Skin epidermis (tissue), 12 donors: ENCODE results near the gene FIBCD1.
A peak's percentile ranks its signal among the peaks of the same experiment; 100 is the strongest.
"Not testable (repeated sequence)": the region's sequence is repeated elsewhere in the genome, so short reads cannot be mapped to it uniquely, and the experiment has no call there.

Experiments used
- H3K27ac ChIP-seq, 21 experiments: fragments of 200-600 bp; sonication (generic) in 11 of 21; one replicate each; pipeline ENCODE4 v1.5.0; 2020; ENCODE audit warnings: mild to moderate bottlenecking in 3 of 21, inconsistent platforms in 2 of 21, moderate library complexity in 2 of 21
- H3K4me3 ChIP-seq, 7 experiments: fragments of 200-600 bp; sonication (generic) in 2 of 7; one replicate each; pipeline ENCODE4 v1.5.0; 2020; ENCODE audit warnings: inconsistent platforms in 2 of 7, mild to moderate bottlenecking in 2 of 7, moderate library complexity in 1 of 7

The FIBCD1 gene

DNA sequence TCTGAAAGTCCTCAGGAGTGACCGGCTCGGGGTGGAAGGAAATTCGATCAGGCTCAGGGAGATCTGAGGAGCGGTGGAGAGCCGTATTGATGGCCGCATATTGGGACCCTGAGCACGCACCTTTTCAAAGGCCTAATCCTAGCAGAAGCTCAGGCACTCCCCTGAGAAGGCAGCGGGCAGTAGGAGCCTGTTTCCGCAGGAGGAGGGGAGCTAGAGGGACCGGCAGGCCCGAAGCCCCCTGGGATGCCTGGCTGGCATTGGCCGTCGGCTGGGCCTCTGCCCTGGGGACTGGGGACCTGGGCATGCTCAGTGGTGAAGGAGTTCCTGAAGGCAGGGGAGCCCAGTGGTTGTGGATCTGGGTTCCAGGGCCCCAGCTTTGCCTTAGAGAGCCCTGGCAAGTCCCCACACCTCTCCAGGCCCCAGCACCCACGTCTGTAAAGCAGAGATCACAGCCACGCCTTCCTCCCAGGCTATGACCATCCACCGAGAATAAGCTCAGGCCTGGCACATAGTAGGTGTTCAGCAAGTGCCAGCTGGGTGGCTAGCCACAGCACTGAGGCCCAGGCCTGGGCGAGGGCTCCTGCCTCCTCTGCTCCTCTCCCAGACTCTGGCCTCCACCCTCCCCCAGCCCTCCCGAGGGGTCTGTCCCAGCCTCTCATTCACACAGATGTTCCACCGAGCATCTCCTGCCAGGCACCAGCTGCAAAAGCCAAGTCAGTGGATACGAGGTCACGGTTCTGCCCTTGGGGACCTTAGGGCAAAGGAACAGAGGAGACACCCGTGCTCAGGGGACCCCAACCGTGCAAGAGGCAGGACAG is 25.2 kb downstream of the FIBCD1 start:
- H3K27ac ChIP-seq, result peak overlapping the region in 1 of 21 experiments; percentile 19
- no peak overlapping the region for H3K4me3 ChIP-seq

DNA sequence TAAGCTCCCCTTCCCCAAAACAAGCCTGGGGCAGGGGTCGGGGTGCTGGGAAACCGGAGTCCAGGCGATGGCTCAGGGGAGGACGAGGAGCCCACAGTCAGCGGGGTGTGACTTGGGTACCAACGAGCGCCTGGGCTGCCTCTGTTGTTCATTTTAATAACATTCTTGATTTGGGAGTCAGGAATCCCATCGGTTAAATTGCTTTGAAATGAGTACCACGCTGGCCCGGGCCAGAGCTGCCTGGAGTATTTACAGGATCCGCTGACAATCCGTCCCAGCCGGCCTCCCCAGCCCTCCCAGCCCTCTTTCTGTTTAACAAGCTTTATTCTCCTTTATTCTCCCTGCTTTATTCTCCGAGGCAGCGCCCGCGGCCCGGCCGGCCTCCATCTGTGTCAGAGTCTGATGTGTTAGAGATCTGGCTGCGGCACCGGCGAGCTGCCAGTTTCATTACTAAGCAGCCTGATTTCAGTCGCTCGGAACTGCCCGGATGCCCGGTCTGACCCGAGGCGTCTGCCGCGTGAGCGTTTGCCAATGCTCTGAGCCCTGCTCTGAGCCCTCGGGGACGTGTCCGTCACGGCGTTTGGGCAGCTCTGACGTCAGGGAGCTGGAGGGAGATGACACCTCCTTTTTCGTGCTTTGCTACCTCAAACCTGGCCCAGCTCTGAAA is 26.0 kb downstream of the FIBCD1 start:
- Histone ChIP-seq H3K27ac (peak overlapping the region in 2 of 21 experiments; percentile 11 to 19), H3K4me3 (no peak overlapping the region)

DNA sequence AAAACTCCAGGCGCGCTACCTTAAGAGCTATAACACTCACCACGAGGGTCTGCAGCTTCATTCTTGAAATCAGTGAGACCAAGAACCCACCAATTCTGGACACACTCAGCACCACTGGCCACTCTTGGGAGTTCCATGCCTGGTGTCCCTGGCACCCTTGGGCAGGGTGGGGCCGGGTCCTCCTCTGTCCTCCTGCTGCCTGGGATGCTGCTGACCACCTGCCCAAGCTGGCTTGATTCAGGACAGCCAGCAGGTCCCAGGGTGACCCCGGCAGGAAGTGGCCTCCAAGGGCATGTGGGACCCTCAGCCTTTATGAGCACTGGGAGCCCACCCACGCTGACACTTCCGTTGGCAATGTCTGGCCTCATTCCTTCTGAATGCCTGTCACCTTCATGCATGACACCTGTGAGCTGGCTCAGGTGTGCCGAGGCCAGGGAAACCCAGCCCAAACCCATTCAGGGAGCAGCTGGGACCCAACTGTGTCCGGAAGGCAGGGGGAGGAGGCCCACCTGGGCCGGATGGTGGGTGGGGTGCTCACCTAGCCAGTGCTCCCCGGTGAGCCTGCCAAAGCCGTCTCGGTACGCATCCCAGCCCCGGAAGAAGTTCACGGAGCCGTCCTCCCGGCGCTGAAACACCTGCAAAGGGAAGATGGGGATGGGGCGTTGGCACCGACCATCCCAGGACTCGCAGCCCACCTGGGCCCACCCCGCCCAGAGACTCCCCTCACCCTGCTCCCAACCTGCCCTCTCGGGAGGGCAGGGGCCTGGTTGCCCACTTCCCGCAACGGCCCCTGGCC is 27.6 kb downstream of the FIBCD1 start:
- no peak overlapping the region for H3K27ac ChIP-seq
- no peak overlapping the region for H3K4me3 ChIP-seq

DNA sequence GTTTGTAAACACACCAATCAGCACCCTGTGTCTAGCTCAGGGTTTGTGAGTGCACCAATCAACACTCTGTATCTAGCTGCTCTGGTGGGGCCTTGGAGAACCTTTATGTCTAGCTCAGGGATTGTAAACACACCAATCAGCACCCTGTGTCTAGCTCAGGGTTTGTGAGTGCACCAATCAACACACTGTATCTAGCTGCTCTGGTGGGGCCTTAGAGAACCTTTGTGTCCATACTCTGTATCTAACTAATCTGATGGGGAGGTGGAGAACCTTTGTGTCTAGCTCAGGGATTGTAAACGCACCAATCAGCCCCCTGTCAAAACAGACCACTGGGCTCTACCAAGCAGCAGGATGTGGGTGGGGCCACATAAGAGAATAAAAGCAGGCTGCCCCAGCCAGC is 28.4 kb downstream of the FIBCD1 start:
- H3K27ac ChIP-seq, H3K4me3 ChIP-seq: not testable (repeated sequence)

DNA sequence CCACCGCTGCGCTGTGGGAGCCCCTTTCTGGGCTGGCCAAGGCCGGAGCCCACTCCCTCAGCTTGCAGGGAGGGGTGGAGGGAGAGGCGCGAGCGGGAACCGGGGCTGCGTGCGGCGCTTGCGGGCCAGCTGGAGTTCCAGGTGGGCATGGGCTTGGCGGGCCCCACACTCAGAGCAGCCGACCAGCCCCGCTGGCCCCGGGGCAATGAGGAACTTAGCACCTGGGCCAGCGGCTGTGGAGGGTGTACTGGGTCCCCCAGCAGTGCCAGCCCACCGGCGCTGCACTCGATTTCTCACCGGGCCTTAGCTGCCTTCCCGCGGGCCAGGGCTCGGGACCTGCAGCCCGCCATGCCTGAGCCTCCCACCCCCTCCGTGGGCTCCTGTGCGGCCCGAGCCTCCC is 29.0 kb downstream of the FIBCD1 start:
- not testable (repeated sequence) for H3K27ac ChIP-seq, H3K4me3 ChIP-seq

DNA sequence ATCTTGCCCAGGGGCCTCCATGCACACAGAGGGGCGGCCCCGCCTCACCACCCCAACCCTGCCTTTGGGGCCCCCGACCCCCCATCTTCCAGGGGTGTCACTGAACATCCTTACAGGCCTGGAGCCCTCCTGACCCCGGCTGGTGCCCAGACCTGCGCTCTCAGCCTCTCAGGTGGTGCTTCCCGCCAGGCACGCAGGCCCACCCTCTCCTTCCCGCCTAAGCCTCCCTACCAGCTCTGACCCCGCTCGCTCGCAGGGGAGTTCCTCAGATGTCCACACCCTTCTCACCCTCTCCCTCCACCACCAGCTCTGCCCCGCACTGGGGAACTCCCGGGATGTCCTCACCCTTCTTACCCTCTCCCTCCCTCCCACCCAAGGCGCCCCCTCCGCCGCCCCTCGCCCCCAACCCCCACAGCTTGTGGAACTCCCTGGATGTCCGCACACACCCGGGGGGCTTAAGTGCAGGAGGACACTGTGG is 30.1 kb downstream of the FIBCD1 start:
- H3K27ac ChIP-seq, result no peak overlapping the region
- H3K4me3 ChIP-seq, result no peak overlapping the region

DNA sequence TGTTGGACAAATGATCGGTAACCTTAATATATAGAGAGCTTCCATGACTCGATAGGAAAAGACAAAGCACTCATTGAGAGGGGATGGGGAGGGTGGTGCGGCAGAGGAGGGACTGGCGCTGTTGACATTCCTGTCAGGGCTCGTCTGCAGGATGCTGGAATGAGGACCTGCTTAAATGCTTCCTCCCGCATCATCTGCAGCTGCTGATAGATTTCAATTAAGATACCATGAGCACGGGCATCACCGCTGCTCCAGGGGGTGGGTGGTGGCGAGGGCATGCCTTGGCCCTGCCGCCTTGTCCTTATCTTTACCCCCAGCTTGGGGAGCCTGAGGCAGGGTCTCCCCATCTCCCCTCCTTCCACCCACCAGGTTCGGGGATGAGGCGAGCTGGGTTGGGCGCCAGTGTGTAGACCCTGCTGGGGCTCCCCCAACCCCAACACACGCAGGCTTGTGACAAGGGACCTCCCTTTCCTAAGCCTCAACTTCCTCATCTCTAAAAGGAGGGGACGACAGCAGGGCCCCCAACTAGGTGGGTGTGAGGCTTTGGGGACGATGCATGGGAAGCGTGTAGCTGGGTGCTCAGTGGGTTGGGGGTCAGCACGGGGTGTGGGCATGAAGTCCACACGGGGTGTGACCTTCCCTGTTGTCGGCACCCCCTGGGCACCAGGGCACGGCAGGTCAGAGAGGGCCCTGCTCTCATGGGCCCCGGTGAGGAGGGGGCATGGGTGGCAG is 30.7 kb downstream of the FIBCD1 start:
- H3K27ac ChIP-seq, result no peak overlapping the region

DNA sequence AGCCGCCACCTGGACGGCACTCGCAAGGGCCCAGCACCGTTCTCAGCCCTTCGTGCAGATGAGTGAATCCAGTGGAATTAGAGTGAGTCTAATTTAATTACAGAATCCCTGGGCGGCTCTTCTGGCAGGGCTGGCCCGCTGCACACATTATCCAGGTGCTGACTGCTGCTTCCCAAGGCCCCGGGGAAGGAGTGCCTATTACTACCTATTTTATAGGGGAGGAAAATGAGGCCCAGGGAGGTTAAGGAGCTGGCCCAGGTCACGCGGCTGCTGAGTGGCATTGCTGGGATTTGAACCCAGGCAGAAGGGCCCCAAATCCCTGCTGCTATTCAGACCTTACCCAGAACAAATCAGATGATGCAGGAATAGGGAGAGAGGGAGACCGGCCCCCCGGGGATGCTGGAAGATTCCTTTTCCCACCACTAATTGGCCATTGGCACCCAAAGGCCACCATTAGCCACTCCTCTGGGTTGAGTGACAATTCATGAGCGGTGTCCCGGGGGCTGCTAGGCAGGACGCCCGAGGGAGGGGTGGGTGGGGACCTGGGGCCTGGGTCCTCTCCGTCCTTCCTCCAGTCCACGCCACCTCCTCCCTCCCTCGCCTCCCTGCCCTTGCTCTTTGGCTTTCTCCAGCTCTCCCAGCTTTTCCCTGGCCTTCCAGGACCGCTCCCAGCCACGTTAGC is 32.2 kb downstream of the FIBCD1 start:
- no peak overlapping the region for H3K4me3 ChIP-seq

More for the DNA sequence above, 30.7 kb downstream of the FIBCD1 start:
- no peak overlapping the region for H3K4me3 ChIP-seq

DNA sequence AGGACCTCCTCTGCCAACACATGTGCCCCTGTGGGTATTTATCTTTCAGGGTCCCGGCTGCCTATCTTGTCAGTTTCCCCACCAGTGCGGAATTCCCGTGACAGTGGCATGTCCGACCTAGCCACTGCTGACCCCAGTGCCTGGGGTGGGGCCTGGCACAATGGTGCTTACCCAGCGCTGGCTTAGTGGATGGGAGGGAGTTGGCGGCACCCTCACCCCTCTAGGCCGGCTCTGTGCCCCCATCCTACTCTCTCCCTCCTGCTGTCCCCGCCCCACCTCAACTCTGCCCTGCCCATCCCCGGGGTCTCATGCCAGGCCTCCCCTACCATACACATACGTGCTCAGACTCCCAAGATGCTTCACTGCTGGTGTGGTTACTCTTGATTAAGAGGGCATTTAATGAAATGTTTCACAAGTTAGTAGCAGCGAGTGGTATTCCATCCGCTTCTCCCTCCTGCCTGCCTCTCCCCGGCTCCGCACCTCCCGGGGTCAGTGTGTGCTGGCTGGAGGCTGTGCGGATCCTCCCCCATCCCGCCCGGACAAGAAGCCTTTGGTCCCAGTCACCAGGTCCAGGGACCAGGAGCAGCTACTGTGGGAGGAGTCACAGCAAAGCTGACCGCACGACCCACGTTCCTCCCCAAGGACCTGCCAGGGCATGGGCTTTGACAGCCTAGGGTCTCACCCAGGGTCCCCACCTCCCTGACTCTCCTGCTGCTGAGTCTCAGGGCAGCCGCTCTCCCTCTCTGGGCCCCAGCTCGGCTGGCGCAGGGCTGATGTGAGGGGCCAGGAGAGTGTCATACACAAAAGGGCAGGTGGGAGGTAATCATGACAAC is 32.9 kb downstream of the FIBCD1 start:
- no peak overlapping the region for H3K27ac ChIP-seq
- H3K4me3 ChIP-seq, result no peak overlapping the region

More for the DNA sequence above, 32.2 kb downstream of the FIBCD1 start:
- no peak overlapping the region for H3K27ac ChIP-seq

DNA sequence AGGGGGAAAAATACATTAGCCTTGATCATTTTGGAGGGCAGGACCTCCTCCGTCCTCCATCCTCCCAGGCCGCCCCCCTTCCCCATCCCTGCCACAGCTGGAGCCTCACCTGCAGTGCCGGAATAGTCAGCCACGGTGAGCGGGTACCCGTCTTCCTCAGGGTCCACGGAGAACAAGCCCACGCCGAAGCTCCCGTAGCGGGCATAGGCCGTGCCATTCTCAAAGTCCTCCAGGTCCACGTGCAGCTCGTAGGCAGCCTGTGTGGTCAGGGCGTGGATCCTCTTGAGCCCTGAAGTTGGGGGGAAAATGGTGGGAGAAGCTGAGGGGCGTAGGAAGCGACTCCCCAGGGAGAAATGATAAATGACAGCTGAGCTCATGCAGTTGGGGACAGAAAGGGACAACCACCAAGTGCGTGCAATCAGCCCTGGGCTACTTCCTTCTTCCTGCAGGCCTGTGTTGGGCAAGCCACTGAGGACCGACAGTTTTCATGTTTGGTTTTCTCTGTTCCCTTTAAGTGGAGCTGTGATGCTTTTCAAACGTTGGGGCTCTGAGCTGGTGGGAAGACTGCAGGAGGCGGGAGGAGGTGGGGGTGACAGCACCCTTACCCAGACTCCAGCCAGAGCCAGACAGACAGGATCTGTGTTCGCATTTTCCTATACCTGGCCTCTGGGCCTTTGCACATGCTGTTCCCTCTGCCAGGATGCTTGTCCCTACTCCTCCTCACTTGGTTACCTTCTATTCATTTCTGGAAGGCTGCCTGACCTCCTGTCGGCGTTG is 33.7 kb downstream of the FIBCD1 start:
- Histone ChIP-seq H3K27ac (no peak overlapping the region), H3K4me3 (no peak overlapping the region)

DNA sequence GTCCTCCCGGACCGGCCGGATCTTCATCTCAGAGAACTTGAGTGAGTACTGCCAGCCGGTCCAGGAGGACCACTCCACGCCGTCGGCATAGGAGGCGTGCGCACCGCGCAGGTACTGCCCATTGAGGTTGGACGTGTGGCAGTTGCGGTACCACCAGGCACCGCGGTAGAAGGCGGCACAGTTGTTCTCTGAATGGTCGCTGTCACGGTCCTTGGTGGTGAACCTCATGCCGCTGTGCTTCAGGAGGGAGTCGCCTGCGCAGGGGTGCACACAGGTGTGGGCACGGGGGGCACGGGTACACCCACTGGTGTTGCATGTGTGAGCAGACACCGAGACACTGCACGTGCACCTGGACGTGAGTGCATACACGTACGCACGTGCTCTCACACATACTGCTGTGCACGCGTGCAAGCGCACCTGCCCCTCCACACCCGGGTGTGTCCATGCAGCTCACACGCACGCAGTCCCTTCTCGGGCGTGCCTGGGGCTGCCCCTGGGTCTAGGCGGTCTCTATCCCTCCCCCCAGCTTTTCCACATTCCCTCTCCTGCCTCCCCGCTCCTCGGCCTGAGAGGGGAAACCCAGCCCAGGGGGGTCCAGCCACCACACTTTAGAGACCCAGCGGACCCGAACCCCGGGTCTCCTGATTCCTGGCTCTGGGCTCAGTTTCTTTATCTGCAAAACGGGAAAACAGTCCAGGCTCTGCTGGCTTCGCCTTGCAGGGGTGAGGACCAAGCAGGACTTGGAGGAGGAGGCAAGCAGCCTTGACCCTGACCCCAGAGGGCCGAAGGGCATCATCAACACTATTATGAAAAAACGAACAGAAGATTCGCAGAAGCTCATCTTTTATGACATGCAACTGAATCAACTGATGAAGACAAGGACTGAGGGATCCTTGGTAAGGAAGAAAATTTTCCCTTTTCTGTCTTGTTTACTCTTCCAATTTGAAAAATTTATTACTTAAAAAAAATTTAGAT is 34.7 kb downstream of the FIBCD1 start:
- Histone ChIP-seq H3K4me3 (no peak overlapping the region), H3K27ac (no peak overlapping the region)

DNA sequence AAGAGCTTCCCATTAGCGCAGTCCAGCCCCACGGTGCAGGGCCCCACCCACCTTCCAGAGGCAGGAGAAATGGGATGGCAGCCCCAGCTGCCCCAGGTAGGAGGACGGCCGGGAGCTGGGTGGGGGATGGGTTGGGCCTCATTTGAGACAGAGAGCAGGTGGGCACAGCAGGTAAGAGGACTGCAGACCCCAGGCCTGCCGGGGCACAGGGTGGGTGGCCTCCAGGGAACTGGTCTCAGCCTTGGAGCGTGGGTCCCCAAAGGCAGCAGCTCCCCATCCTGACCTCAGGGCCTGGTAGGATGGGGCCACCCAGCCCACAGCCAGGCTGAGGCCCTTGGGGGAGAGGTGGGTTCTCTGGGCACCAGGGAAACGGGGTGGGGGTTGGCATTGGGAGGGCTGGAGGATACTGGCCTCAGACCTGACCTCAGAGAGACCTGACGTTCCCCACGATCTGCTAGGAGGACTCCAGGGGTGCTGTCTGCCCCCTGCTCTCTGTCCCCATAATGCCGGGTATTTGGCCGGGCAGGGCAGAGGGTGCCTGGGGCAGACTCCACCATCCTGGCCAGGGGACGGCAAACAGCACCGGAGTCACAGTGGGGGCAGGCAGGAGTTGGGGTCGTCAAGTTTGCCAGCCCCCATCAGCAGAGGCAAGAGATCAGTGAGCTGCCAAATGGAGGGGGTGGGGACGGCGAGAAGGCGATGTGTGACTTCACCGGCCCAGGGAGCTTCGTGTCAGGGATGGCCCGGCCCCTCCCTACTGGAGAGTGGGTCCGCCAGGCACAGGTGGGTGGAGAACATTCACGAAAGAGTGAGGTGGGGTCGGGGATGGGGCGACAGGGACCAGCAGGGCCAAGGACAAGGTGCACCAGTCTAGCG is 35.6 kb downstream of the FIBCD1 start:
- Histone ChIP-seq H3K27ac (no peak overlapping the region), H3K4me3 (no peak overlapping the region)

DNA sequence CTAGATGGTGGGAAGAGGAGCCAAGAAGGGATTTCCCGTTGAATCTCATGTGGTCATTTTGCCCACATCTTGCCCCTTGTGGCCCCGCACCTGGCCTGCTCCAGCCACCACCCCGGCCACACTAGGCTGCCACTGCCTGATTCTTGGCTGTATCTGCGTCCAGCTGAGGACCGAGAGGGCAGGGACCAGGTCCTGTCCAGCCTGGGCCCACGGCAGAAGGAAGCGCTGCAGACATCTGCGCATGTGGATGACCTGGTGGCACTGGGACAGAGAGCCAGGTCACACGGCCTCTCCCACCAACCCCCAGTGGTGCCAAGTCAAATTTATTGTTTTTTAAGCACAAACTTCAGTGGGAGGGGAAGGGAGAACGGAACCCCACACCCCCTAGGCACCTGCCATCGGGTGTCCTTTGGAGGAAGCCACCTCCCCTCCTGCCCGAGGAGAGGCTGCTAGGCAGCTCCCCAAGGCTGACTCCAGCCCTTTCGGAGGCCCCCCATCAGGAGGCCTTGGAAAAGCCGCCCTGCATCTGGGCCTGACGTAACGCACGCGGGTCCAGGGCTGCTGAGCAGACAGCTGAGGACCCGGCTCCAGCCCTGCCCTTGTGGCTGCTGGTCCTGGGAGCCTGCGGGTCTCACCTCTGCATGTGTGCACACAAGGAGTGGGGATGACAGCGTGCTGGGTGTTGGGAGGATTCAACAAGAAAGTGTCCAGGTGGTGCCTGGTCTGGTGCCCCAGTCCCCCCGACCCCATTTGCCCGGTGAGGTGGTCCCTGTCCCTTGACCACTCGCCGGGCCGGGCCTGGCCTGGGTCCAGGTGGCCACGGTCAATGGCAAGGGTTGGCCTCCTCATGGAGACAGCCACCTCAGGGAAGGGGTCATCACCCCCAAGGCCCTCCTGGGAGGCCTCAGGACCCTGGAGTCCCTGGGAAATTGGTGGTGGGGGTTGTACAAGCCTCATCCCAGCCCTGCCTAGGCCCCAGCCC is 36.6 kb downstream of the FIBCD1 start:
- no peak overlapping the region for H3K4me3 ChIP-seq

DNA sequence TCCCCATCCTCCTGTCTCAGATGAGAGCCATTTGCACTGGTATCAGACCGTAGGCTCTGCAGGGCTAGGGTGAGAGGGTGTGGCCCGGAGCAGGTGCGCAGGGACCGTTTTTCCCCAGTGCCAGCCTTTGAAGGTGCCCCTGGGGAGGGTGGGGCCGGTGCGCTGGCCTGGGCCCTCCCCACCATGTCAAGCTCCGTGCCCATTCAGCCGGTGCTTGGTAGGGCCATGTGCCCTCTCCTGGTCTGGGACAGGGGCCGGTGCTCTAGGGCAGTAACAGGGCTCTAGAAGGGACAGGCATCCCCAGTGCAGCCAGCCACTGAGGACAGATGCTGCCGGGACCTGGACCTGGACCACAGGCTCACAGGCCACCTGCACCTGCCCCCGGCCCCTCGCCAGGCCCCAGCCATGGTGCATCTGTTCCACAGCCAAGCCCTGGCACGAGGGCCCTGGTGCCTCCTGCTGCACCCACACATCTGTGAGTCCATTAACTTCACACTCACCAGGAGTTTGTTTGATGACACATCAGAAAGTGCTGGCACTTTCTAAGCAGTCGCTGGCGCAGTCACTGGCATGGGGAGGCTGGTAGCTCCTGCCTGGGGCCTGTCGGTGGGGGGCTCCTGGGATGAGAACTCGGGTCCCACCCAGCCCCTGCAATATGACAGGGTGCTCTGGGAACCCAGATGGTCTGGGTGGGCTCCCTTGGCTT is 37.4 kb downstream of the FIBCD1 start:
- Histone ChIP-seq H3K27ac (no peak overlapping the region), H3K4me3 (no peak overlapping the region)

More for the DNA sequence above, 36.6 kb downstream of the FIBCD1 start:
- H3K27ac ChIP-seq, result no peak overlapping the region
